CD14-positive monocyte (primary cell): ENCODE data around the gene ENDOG. TPM values are rescaled to one million over a fixed set of nuclear protein-coding genes. Genes with fewer than 3 reads are reported as not detected.
"Not testable (repeated sequence)": the region's sequence is repeated elsewhere in the genome, so short reads cannot be mapped to it uniquely, and the experiment has no call there.

ENCODE experiments used
- DNase-seq, 3 donors: peaks; one replicate each; pipeline ENCODE4 v3.0.0-alpha.2; 2011 to 2022
- H2AFZ ChIP-seq: 2 replicates; pipeline ENCODE4 v1.6.0; 2012; ENCODE audit warnings: mild to moderate bottlenecking, low read depth, low read length, inconsistent platforms; ENCODE audit not compliant: insufficient read depth, poor library complexity, severe bottlenecking
- H3K27ac ChIP-seq, 2 donors: 1 replicate in 1 of 2; 2 replicates in 1 of 2; pipeline ENCODE4 v1.5.1; 2012 to 2013; ENCODE audit warnings: low read length in 2 of 2, control low read depth in 1 of 2, inconsistent platforms in 1 of 2, low read depth in 1 of 2, mild to moderate bottlenecking in 1 of 2
- H3K27me3 ChIP-seq, 2 donors: one replicate each; pipeline versions ENCODE4 v1.6.0 to v1.6.1; 2011 to 2013; ENCODE audit warnings: low read length in 2 of 2; ENCODE audit not compliant: control insufficient read depth in 2 of 2, insufficient read depth in 2 of 2
- H3K36me3 ChIP-seq, 2 donors: replicated peaks in 1 of 2; 1 replicate in 1 of 2; 2 replicates in 1 of 2; pipeline versions ENCODE4 v1.5.1 to v1.6.1; 2012 to 2013; ENCODE audit warnings: low read length in 2 of 2, control low read depth in 1 of 2, inconsistent platforms in 1 of 2, mild to moderate bottlenecking in 1 of 2; ENCODE audit not compliant: insufficient read depth in 2 of 2, control insufficient read depth in 1 of 2
- H3K4me1 ChIP-seq, 2 donors: 1 replicate in 1 of 2; 2 replicates in 1 of 2; pipeline versions ENCODE4 v1.5.1 to v1.6.1; 2012 to 2013; ENCODE audit warnings: low read length in 2 of 2, control low read depth in 1 of 2, inconsistent platforms in 1 of 2, mild to moderate bottlenecking in 1 of 2, moderate library complexity in 1 of 2; ENCODE audit not compliant: insufficient read depth in 2 of 2, control insufficient read depth in 1 of 2
- H3K4me2 ChIP-seq: replicated peaks from 2 replicates; pipeline ENCODE3; 2012; ENCODE audit warnings: low read length, moderate library complexity, mild to moderate bottlenecking; ENCODE audit not compliant: poor library complexity, severe bottlenecking; ENCODE audit errors: extremely low read depth
- H3K4me3 ChIP-seq, 3 experiments: fragments of 200-600 bp in 1 of 3; sonication (generic) in 1 of 3; replicated peaks in 1 of 3; 1 replicate in 2 of 3; 2 replicates in 1 of 3; pipeline ENCODE4 v1.5.1; 2011 to 2013; ENCODE audit warnings: low read length in 3 of 3, mild to moderate bottlenecking in 3 of 3, control low read depth in 2 of 3, low read depth in 2 of 3, inconsistent platforms in 1 of 3, moderate library complexity in 1 of 3
- H3K79me2 ChIP-seq: 2 replicates; pipeline ENCODE4 v1.6.0; 2012; ENCODE audit warnings: mild to moderate bottlenecking, control low read depth, inconsistent platforms, low read length, moderate library complexity; ENCODE audit not compliant: insufficient read depth
- H3K9ac ChIP-seq: 2 replicates; pipeline ENCODE4 v1.6.0; 2017; ENCODE audit warnings: low read length, mild to moderate bottlenecking; ENCODE audit not compliant: insufficient read depth, poor library complexity, severe bottlenecking
- H3K9me3 ChIP-seq, 2 donors: replicated peaks in 1 of 2; 1 replicate in 1 of 2; 2 replicates in 1 of 2; pipeline versions ENCODE4 v1.5.1 to v1.6.1; 2012 to 2013; ENCODE audit warnings: low read length in 2 of 2, control low read depth in 1 of 2; ENCODE audit not compliant: control insufficient read depth in 1 of 2, insufficient read depth in 1 of 2
- H4K20me1 ChIP-seq: 2 replicates; pipeline ENCODE4 v1.6.0; 2012; ENCODE audit warnings: mild to moderate bottlenecking, low read length, control low read depth, moderate library complexity; ENCODE audit not compliant: insufficient read depth
- H3K27ac Mint-ChIP-seq, 7 donors: one replicate each; pipeline ENCODE4 v1.8.0; 2020; ENCODE audit warnings: mild to moderate bottlenecking in 7 of 7, mixed read lengths in 7 of 7, moderate library complexity in 6 of 7, inconsistent platforms in 2 of 7
- H3K27me3 Mint-ChIP-seq, 3 donors: one replicate each; pipeline ENCODE4 v1.8.0; 2021 to 2022; ENCODE audit warnings: low read depth in 3 of 3, mild to moderate bottlenecking in 3 of 3, mixed read lengths in 3 of 3, moderate library complexity in 3 of 3, inconsistent platforms in 1 of 3
- H3K36me3 Mint-ChIP-seq, 2 donors: one replicate each; pipeline ENCODE4 v1.8.0; 2020; ENCODE audit warnings: mixed read lengths in 2 of 2, inconsistent platforms in 1 of 2, mild to moderate bottlenecking in 1 of 2
- H3K4me1 Mint-ChIP-seq: one replicate; pipeline ENCODE4 v1.8.0; 2020; ENCODE audit warnings: mild to moderate bottlenecking, mixed read lengths
- H3K4me3 Mint-ChIP-seq, 2 donors: one replicate each; pipeline ENCODE4 v1.8.0; 2020; ENCODE audit warnings: mild to moderate bottlenecking in 2 of 2, mixed read lengths in 2 of 2, moderate library complexity in 1 of 2
- H3K9me3 Mint-ChIP-seq, 7 donors: one replicate each; pipeline ENCODE4 v1.8.0; 2020 to 2022; ENCODE audit warnings: mixed read lengths in 7 of 7, mild to moderate bottlenecking in 6 of 7, moderate library complexity in 6 of 7, inconsistent platforms in 2 of 7
- CTCF ChIP-seq: fragments of 200-600 bp; IDR thresholded peaks from one replicate; pipeline ENCODE4 v1.8.0; 2022; ENCODE audit warnings: antibody characterized with exemption, mild to moderate bottlenecking
- WGBS: methylation state at CpG from one replicate; pipeline ENCODE4 v1.1.5; 2013; ENCODE audit warnings: missing lambda C conversion rate; ENCODE audit not compliant: insufficient coverage; 5-methylcytosine and 5-hydroxymethylcytosine counted together
- intact Hi-C, 2 donors: fragments of 100-400 bp; cut with micrococcal nuclease; formaldehyde crosslinking; loops; one replicate each; pipeline versions ENCODE4 v1.15.0 to v1.15.1; 2023
- polyA plus RNA-seq, 3 donors: library from polyadenylated mRNA; depleted of rRNA in 1 of 3; unstranded in 2 of 3; stranded (reverse) in 1 of 3; fragments of 300-500 nt in 2 of 3; fragments of >200 nt in 1 of 3; fragmentation: Illumina TruSeq in 2 of 3; gene quantifications; 1 replicate in 2 of 3; 2 replicates in 1 of 3; pipeline ENCODE4 v1.2.3, GENCODE V29; 2012 to 2021

ENDOG gene
- polyA plus RNA-seq, 3 donors, result 7.2 to 24.6 (median 13.0) TPM

DNA sequence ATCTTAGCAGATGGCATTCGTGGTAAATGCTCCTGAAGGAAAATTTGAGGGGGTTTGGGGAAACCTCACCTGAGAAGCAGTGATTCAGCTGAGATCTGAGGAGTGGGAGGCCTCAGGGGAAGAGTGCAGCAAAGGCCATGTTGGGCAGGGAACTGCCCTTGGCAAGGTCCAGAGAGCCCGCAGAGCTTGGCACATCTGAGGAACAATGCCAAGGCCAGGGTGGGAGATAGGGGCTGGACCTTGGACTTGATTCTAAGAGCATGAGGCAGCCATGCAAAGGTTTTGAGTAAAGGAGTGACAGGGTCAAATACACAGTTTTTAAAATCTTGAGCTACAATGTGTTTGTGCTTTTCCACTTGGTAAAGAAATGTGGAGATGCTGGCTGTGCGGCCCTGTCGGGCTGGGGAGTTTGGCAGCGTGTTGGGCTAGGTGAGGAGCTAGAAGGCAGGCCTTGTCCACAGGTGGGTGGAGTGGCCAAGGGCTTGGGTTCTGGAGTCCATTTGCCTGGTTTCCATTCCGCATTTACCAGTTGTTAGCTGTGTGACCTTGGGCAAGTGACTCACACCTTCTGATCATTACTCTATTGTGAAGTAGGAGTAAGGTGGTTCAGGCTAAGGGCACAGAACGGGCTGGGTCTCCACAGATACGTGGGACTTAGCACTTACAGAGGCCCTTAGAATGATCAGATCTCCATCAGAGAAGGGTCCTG lies 25.2 kb upstream of the ENDOG start:
- Histone ChIP-seq H3K4me1 (peaks cover 4 to 6% of the 10 kb centered on the region in 2 donors), H3K9me3 (no peaks in the 10 kb centered on the region), H3K4me3 (no peak overlapping the region), H3K27ac (no peak overlapping the region), H3K4me2 (no peak overlapping the region), H3K79me2 (peaks cover 14% of the 10 kb centered on the region), H2AFZ (no peak overlapping the region), H4K20me1 (no peaks in the 10 kb centered on the region), H3K9ac (no peak overlapping the region), H3K27me3 (no peaks in the 10 kb centered on the region), H3K36me3 (peaks cover 52 to 76% of the 10 kb centered on the region in 2 donors)
- no peaks in the 10 kb centered on the region for H3K9me3 Mint-ChIP-seq
- peaks cover 8% of the 10 kb centered on the region for H3K4me1 Mint-ChIP-seq
- H3K27ac Mint-ChIP-seq, result no peak overlapping the region
- 98% methylated on average over 6 of the region's 8 CpGs for whole genome bisulfite sequencing
- peaks cover 61 to 79% of the 10 kb centered on the region in 2 donors for H3K36me3 Mint-ChIP-seq
- TF ChIP-seq CTCF, result no peak
- H3K27me3 Mint-ChIP-seq, result no peaks in the 10 kb centered on the region
- intact Hi-C loops, result no loop called here
- H3K4me3 Mint-ChIP-seq, result no peak overlapping the region
- DNase-seq, result no peak

DNA sequence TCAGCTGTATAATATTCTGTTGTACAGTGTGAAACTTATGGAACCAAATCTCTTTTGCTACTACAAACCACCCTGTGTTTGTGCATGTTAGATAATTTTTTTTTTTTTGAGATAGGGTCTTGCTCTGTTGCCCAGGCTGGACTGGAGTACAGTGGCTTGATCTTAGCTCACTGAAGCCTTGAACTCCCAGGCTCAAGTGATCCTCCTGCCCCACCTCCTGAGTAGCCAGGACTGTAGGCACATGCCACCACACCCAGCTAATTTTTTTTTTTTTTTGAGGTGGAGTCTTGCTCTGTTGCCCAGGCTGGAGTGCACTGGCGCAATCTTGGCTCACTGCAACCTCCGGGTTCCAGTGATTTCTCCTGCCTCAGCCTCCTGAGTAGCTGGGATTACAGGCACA lies 23.3 kb upstream of the ENDOG start:
- H3K9ac ChIP-seq, H3K9me3 Mint-ChIP-seq, H4K20me1 ChIP-seq, H3K4me3 Mint-ChIP-seq, H3K27ac Mint-ChIP-seq, H3K9me3 ChIP-seq, intact Hi-C loops, H3K4me1 ChIP-seq, DNase-seq, H3K27me3 ChIP-seq, H2AFZ ChIP-seq, H3K4me3 ChIP-seq, H3K4me2 ChIP-seq, H3K79me2 ChIP-seq, H3K27me3 Mint-ChIP-seq, H3K4me1 Mint-ChIP-seq, H3K27ac ChIP-seq: not testable (repeated sequence)
- H3K36me3 ChIP-seq, result peaks cover 67 to 87% of the 10 kb centered on the region in 2 donors
- peaks cover 73 to 93% of the 10 kb centered on the region in 2 donors for H3K36me3 Mint-ChIP-seq
- WGBS, result 42% methylated on average over 2 of the region's 2 CpGs
